A673 (cell line): ENCODE data around the gene CHRNA1.

Source experiments
- EZH2 ChIP-seq: fragments of 200-600 bp; sonication (generic); IDR thresholded peaks from 2 replicates; pipeline ENCODE4 v1.6.1; 2017; ENCODE audit warnings: borderline replicate concordance, low read depth, mild to moderate bottlenecking, mixed read lengths, antibody characterized with exemption, low read length; ENCODE audit not compliant: poor library complexity, severe bottlenecking
- TF ChIP-seq, protein P1 (sequence below): fragments of 300-800, 200-600 bp; sonication (generic); conservative IDR thresholded peaks from 2 replicates; pipeline ENCODE4 v1.5.1; 2017; ENCODE audit warnings: low read depth, mild to moderate bottlenecking, antibody characterized with exemption, low read length, moderate library complexity, mixed read lengths

DNA sequence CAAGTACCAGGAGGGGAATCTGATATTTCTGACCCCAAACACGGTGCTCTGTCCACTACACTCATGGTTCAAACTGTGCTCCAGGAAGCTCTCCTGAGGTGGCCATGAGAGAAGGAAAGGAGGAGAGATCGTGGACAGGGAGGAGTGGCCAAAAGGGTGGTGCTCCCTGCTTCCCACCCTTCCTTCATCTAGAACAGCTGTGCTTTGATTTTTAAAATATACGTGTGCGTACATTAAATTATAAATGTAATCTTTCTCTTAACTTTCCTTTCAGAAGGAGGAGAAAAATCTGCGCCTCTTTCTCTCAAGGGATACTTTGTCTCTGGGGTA lies 8.2 kb upstream of the CHRNA1 start:
- TF ChIP-seq, protein P1, sequence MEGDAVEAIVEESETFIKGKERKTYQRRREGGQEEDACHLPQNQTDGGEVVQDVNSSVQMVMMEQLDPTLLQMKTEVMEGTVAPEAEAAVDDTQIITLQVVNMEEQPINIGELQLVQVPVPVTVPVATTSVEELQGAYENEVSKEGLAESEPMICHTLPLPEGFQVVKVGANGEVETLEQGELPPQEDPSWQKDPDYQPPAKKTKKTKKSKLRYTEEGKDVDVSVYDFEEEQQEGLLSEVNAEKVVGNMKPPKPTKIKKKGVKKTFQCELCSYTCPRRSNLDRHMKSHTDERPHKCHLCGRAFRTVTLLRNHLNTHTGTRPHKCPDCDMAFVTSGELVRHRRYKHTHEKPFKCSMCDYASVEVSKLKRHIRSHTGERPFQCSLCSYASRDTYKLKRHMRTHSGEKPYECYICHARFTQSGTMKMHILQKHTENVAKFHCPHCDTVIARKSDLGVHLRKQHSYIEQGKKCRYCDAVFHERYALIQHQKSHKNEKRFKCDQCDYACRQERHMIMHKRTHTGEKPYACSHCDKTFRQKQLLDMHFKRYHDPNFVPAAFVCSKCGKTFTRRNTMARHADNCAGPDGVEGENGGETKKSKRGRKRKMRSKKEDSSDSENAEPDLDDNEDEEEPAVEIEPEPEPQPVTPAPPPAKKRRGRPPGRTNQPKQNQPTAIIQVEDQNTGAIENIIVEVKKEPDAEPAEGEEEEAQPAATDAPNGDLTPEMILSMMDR = no peak
- TF ChIP-seq EZH2 = no peak
